Keratinocyte (primary cell): Measurements from ENCODE around the gene RILPL2. TPM values are rescaled to one million over a fixed set of nuclear protein-coding genes. Genes with fewer than 3 reads are reported as not detected.

ENCODE experiments used
- polyA plus RNA-seq, 5 experiments: library from polyadenylated mRNA; depleted of rRNA in 3 of 5; stranded (reverse) in 3 of 5; stranded (forward) in 1 of 5; unstranded in 1 of 5; fragments of >200 nt; gene quantifications; 1 replicate in 1 of 5; 2 replicates in 3 of 5; 3 replicates in 1 of 5; pipeline versions ENCODE4 v1.2.1 to v1.2.3, GENCODE V29; 2011 to 2012; ENCODE audit warnings: missing spikeins in 2 of 5, low read depth in 1 of 5, low replicate concordance in 1 of 5

RILPL2 gene
- polyA plus RNA-seq, 1 donor (not counting 4 experiments of a cell fraction or from before 2014, with no cell fraction given), result 3.6 TPM

Other genes with a start within 250 kb of the RILPL2 start
- gene MPHOSPH9, start 203.5 kb downstream of the RILPL2 start, polyA plus RNA-seq, result 4.7 to 10.7 TPM (median 6.7 TPM) in 3 replicates
- gene MTRFR, start 203.2 kb downstream of the RILPL2 start, polyA plus RNA-seq, result 6.9 to 12.3 TPM (median 8.5 TPM) in 3 replicates
- 174 to 294 TPM (median 210 TPM) in 3 replicates for gene CDK2AP1, start 164.8 kb downstream of the RILPL2 start, polyA plus RNA-seq
- 11.0 to 18.4 TPM (median 12.0 TPM) in 3 replicates for gene SBNO1, start 71.8 kb downstream of the RILPL2 start, polyA plus RNA-seq
- 19.4 to 39.2 TPM (median 28.6 TPM) in 3 replicates for gene KMT5A, start 52.6 kb downstream of the RILPL2 start, polyA plus RNA-seq
- 9.2 to 17.1 TPM (median 15.2 TPM) in 3 replicates for gene SNRNP35, start 21.5 kb upstream of the RILPL2 start, polyA plus RNA-seq
- gene RILPL1, start 97.0 kb upstream of the RILPL2 start, polyA plus RNA-seq, result 14.8 to 22.2 TPM (median 17.0 TPM) in 3 replicates
- 157 to 245 TPM (median 190 TPM) in 3 replicates for gene TMED2, start 147.9 kb upstream of the RILPL2 start, polyA plus RNA-seq
- gene DDX55, start 165.4 kb upstream of the RILPL2 start, polyA plus RNA-seq, result 19.6 to 25.7 TPM (median 21.5 TPM) in 3 replicates
- gene EIF2B1, start 197.0 kb upstream of the RILPL2 start, polyA plus RNA-seq, result 27.5 to 47.4 TPM (median 39.5 TPM) in 3 replicates
- 46.8 to 60.8 TPM (median 57.2 TPM) in 3 replicates for gene GTF2H3, start 197.1 kb upstream of the RILPL2 start, polyA plus RNA-seq
- 2.9 to 6.9 TPM (median 3.2 TPM) in 3 replicates for gene TCTN2, start 234.4 kb upstream of the RILPL2 start, polyA plus RNA-seq